Stomach (tissue), 4 donors: ENCODE measurements around the gene GSG1L2.

Experiments
- CTCF ChIP-seq, 7 experiments: fragments of 450-650 bp in 4 of 7; fragments of 200-600 bp in 3 of 7; sonication (generic) in 3 of 7; IDR thresholded peaks; one replicate each; pipeline ENCODE4 v1.5.1; 2016 to 2019; ENCODE audit warnings: antibody characterized with exemption in 7 of 7, control low read depth in 2 of 7, mild to moderate bottlenecking in 1 of 7
- POLR2A ChIP-seq, 4 donors: fragments of 450-650 bp; IDR thresholded peaks; one replicate each; pipeline ENCODE4 v1.6.1; 2016; ENCODE audit warnings: antibody characterized with exemption in 4 of 4, control low read depth in 2 of 4, mild to moderate bottlenecking in 1 of 4, moderate library complexity in 1 of 4
- POLR2AphosphoS5 ChIP-seq, 3 donors: sonication (generic); formaldehyde crosslinking; IDR thresholded peaks; one replicate each; pipeline ENCODE4 v1.6.1; 2016; ENCODE audit warnings: antibody characterized with exemption in 3 of 3

- TF ChIP-seq CTCF (IDR thresholded peaks at IDR 0.05) (no peak), POLR2AphosphoS5 (IDR thresholded peaks at IDR 0.05) (no peak), POLR2A (IDR thresholded peaks at IDR 0.05) (no peak)
Observed at GRCh38 chr17:9765322-9765721, 56.6 kb downstream of the GSG1L2 start.
